Smooth muscle cell (in vitro differentiated cells): ENCODE data around the gene PDS5B. TPM values are rescaled to one million over a fixed set of nuclear protein-coding genes. Genes with fewer than 3 reads are reported as not detected.

Source experiments
- DNase-seq: peaks from one replicate; lab custom pipeline; 2025; ENCODE audit not compliant: unreplicated experiment; lab: John Stamatoyannopoulos, UW
- H2AFZ ChIP-seq: fragments of 200-600 bp; sonication (generic); 2 replicates; pipeline ENCODE4 v1.6.0; 2016; ENCODE audit warnings: antibody characterized with exemption, low read depth, mild to moderate bottlenecking
- H3F3A ChIP-seq: fragments of 200-600 bp; sonication (generic); 2 replicates; pipeline ENCODE4 v1.6.0; 2017; ENCODE audit warnings: antibody characterized with exemption, low read depth
- H3K27ac ChIP-seq: fragments of 200-600 bp; sonication (generic); 2 replicates; pipeline ENCODE4 v1.5.1; 2016; ENCODE audit warnings: low read depth, mild to moderate bottlenecking
- H3K27me3 ChIP-seq: fragments of 200-600 bp; sonication (generic); 2 replicates; pipeline ENCODE4 v1.6.1; 2016; ENCODE audit warnings: low read depth, mild to moderate bottlenecking
- H3K36me3 ChIP-seq: fragments of 200-600 bp; sonication (generic); 2 replicates; pipeline ENCODE4 v1.5.1; 2016; ENCODE audit warnings: low read depth
- H3K4me1 ChIP-seq: fragments of 200-600 bp; sonication (generic); 2 replicates; pipeline ENCODE4 v1.5.1; 2016; ENCODE audit warnings: low read depth
- H3K4me2 ChIP-seq: fragments of 200-600 bp; sonication (generic); 2 replicates; pipeline ENCODE4 v1.6.0; 2016; ENCODE audit warnings: mild to moderate bottlenecking
- H3K4me3 ChIP-seq: fragments of 200-600 bp; sonication (generic); 2 replicates; pipeline ENCODE4 v1.5.1; 2016; ENCODE audit warnings: mild to moderate bottlenecking
- H3K79me2 ChIP-seq: fragments of 200-600 bp; sonication (generic); 2 replicates; pipeline ENCODE4 v1.6.0; 2016; ENCODE audit warnings: low read depth, mild to moderate bottlenecking
- H3K9ac ChIP-seq: fragments of 200-600 bp; sonication (generic); 2 replicates; pipeline ENCODE4 v1.6.0; 2016; ENCODE audit warnings: low read depth
- H3K9me3 ChIP-seq: fragments of 200-600 bp; sonication (generic); replicated peaks from 2 replicates; pipeline ENCODE4 v1.5.1; 2016; ENCODE audit warnings: low read depth
- H4K20me1 ChIP-seq: fragments of 200-600 bp; sonication (generic); 2 replicates; pipeline ENCODE4 v1.6.0; 2016; ENCODE audit warnings: low read depth
- WGBS: methylation state at CpG from one replicate; pipeline ENCODE4 v1.1.7; 2016; ENCODE audit warnings: low lambda C conversion rate; 5-methylcytosine and 5-hydroxymethylcytosine counted together
- polyA plus RNA-seq: library from polyadenylated mRNA; unstranded; fragments of >200 nt; fragmentation: Nextera tagmentation; extraction: Ambion mirVana; gene quantifications from 2 replicates; pipeline ENCODE4 v1.2.1, GENCODE V29; 2016
- total RNA-seq: library from RNA; depleted of rRNA; stranded (reverse); fragments of >200 nt; gene quantifications from 2 replicates; pipeline ENCODE4 v1.2.3, GENCODE V29; 2014
- TF ChIP-seq, protein P1 (sequence below): fragments of 200-600 bp; sonication (generic); IDR thresholded peaks from 2 replicates; pipeline ENCODE4 v1.5.1; 2017; ENCODE audit warnings: borderline replicate concordance, mild to moderate bottlenecking, antibody characterized with exemption; ENCODE audit not compliant: insufficient read depth, poor library complexity, severe bottlenecking

Gene PDS5B
- total and polyA plus RNA-seq, 2 experiments from 2014 or later = 20.5 to 38.9 TPM

DNA sequence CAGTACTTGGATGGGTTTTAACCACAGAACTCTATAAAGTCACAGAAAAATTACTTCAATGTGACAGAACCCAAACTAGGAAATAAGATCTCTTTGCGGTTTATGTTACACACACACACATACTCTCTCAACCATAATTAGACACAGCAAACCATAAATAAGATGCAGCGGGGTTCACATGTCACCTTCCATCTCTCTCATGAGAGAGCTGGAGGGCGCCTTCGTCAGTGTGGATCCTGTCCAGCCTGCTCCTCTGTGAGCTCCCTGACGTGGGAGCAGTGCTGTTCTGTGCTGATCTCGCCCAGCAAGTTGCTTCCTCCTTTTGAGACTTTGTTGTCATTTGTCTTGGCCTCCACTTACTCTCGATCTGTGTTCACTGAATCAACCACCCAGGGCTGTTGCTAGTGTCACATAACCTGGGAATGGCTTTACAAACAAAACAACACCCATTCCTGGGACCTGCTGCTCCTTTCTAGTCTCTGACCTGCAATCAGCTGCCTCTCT, 225.1 kb downstream of the PDS5B start:
- H3K27ac ChIP-seq = no peak overlapping the region

DNA sequence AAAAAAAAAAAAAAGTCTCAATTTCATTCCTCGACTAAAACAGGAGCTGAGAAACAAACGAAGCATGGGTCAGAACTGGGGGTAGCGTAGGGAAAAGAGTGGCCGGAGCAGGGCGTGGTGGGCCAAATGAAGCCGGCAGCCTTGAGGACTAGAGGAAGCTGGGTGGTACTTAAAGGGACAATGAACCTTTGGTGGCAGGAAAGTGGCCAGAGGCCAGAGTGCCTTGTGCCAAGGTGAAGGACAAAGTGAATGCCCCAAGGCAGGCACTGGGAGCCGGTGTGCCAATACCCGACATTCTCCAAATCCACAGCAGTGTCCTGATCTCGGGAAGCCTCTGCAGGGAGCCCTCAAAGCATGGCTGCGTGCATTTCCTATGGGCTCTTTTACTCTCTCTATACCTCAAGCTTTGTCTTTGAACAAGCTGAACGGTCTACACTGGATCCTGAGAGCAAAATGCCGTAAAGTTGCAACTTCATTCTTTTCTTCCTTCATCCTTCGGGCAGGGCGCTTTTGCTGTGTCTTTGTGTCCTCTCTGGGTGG, 235.0 kb downstream of the PDS5B start:
- TF ChIP-seq, protein P1, sequence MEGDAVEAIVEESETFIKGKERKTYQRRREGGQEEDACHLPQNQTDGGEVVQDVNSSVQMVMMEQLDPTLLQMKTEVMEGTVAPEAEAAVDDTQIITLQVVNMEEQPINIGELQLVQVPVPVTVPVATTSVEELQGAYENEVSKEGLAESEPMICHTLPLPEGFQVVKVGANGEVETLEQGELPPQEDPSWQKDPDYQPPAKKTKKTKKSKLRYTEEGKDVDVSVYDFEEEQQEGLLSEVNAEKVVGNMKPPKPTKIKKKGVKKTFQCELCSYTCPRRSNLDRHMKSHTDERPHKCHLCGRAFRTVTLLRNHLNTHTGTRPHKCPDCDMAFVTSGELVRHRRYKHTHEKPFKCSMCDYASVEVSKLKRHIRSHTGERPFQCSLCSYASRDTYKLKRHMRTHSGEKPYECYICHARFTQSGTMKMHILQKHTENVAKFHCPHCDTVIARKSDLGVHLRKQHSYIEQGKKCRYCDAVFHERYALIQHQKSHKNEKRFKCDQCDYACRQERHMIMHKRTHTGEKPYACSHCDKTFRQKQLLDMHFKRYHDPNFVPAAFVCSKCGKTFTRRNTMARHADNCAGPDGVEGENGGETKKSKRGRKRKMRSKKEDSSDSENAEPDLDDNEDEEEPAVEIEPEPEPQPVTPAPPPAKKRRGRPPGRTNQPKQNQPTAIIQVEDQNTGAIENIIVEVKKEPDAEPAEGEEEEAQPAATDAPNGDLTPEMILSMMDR = no peak
- WGBS = 94% methylated on average over 14 of the region's 14 CpGs
- peaks cover 15% of the 10 kb centered on the region for H3F3A ChIP-seq
- peaks cover 15% of the 10 kb centered on the region for H3K4me1 ChIP-seq
- no peaks in the 10 kb centered on the region for H4K20me1 ChIP-seq
- H2AFZ ChIP-seq = no peak overlapping the region
- DNase-seq = no peak
- no peak overlapping the region for H3K4me2 ChIP-seq
- H3K9me3 ChIP-seq = no peaks in the 10 kb centered on the region
- no peaks in the 10 kb centered on the region for H3K27me3 ChIP-seq
- H3K79me2 ChIP-seq = no peaks in the 10 kb centered on the region
- no peak overlapping the region for H3K4me3 ChIP-seq
- no peak overlapping the region for H3K9ac ChIP-seq
- H3K27ac ChIP-seq = no peak overlapping the region
- no peaks in the 10 kb centered on the region for H3K36me3 ChIP-seq

More for the DNA sequence above, 225.1 kb downstream of the PDS5B start:
- Histone ChIP-seq H3K4me3 (no peak overlapping the region), H3K79me2 (no peaks in the 10 kb centered on the region), H3K27me3 (no peaks in the 10 kb centered on the region), H3K4me2 (no peak overlapping the region), H3K36me3 (no peaks in the 10 kb centered on the region), H2AFZ (peak overlapping the region; percentile 19), H3K9me3 (no peaks in the 10 kb centered on the region), H3F3A (no peaks in the 10 kb centered on the region), H3K9ac (no peak overlapping the region), H3K4me1 (no peaks in the 10 kb centered on the region), H4K20me1 (no peaks in the 10 kb centered on the region)
- DNase-seq = no peak
- TF ChIP-seq, protein P1 = no peak
- 61% methylated on average over 7 of the region's 7 CpGs for WGBS

DNA sequence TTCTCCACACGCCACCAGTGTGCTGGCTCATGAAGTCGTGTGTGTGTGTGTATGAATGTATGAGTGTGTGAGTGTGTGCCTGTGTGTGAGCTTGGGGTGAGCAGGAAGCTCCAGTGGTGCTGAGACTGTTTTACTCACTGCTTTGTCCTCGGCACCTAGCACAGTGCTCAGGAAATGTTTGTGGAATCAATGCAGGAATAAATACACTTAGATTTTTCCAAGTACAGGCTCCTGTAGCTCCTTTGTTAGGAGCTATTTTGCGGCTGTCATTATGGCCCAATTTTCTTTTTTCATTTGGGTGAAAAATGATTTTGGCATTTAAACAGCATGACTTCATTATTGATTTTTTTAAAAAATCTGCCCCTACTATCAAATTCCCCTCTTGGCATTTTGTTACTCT, 236.5 kb downstream of the PDS5B start:
- Histone ChIP-seq H3K27ac (no peak overlapping the region), H3K4me3 (no peak overlapping the region), H4K20me1 (no peaks in the 10 kb centered on the region), H2AFZ (no peak overlapping the region), H3F3A (peaks cover 15% of the 10 kb centered on the region), H3K9me3 (no peaks in the 10 kb centered on the region), H3K79me2 (no peaks in the 10 kb centered on the region), H3K9ac (no peak overlapping the region), H3K4me2 (no peak overlapping the region), H3K27me3 (no peaks in the 10 kb centered on the region), H3K36me3 (no peaks in the 10 kb centered on the region), H3K4me1 (peaks cover 15% of the 10 kb centered on the region)
- no peak for DNase-seq
- 91% methylated on average over 4 of the region's 4 CpGs for WGBS
- TF ChIP-seq, protein P1 = no peak

GRCh38 chr13:32823597-32823996, 237.3 kb downstream of the PDS5B start:
- no peak for DNase-seq
- Histone ChIP-seq H3K4me3 (no peak overlapping the region), H3K4me2 (peak overlapping the region; percentile 49), H3K79me2 (no peaks in the 10 kb centered on the region), H3F3A (peaks cover 15% of the 10 kb centered on the region), H3K27ac (peak overlapping the region; percentile 95), H3K4me1 (peaks cover 15% of the 10 kb centered on the region), H2AFZ (peak overlapping the region; percentile 52), H4K20me1 (no peaks in the 10 kb centered on the region), H3K27me3 (no peaks in the 10 kb centered on the region), H3K9me3 (no peaks in the 10 kb centered on the region), H3K36me3 (no peaks in the 10 kb centered on the region), H3K9ac (peak overlapping the region; percentile 25)
- WGBS = 95% methylated on average over 3 of the region's 5 CpGs
- TF ChIP-seq, protein P1 = no peak
